HG02943 (cell line): ENCODE data around the gene ACTR8.

ENCODE experiments used
- ATAC-seq: cut with Tn5 transposase; IDR thresholded peaks from one replicate; pipeline ENCODE4 v1.9.1; 2021; ENCODE audit warnings: mild to moderate bottlenecking, low read depth, moderate library complexity; ENCODE audit not compliant: unreplicated experiment

Gene ACTR8

DNA sequence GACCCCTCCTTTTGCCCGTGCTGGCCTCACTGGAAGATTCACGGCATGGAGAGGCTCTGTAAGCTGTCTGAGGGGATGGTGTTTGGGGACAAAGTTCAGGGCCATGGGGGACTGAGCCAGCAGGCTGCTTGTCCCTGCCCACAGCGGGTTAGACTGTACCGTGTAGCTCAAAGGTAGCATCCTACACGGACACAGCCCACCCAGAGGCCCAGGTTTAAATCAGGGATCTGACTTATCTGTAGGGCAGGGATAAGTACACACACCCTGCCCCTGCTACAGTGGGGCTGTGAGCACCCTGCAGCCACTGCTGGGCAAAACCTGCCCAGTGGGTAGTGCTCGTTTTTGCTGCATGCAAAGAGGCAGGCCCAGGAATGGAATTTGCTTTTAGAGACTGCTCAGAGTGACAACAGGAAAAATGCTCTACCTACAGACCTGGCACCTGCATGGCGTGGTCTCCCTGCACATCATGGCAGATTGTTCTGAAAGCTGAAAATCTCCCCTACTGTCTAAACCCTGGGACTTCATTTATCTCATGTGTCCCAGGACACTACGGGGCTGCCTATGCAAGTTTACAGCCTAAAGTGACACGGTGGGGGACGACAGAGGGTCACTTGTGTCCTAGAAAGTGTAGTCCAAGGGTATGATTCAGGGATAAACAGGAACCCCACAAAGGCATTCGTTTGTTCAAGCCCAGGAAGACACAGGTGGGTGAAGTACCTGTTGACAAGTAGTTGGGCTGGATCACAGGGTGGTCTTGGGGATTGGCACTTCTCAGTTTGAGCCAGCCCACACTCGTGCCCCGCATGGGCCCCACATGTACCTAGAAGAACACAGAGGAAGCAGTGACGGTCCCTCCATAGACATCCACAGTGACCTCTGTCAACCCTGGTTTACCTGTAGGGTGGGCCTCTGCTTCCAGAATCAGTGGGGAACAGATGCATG, 63.5 kb downstream of the ACTR8 start:
- ATAC-seq: no peak

GRCh38 chr3:53817809-53818208, 64.1 kb downstream of the ACTR8 start:
- ATAC-seq: no peak

DNA sequence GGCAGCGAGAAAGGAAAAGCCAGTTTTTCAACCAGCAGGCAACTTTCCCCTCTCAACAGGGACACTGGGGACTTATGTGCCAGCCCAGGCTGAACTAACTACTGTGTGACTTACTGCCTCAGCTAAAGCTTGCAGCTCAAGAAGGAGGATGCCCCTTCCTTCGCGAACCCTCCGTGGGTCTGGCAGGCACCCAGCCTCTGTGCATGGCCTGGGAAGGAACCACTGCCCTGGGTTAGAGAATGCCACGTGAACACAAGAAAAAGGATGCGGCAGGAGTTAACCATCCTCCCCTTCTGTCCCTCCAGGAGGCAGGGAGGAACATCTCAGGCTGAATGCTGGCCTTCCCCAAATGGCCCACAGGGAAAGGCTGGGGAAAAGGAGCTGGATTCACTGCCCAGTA, 64.7 kb downstream of the ACTR8 start:
- ATAC-seq: no peak
